Peyer's patch (tissue), 4 donors: ENCODE results near the gene POU6F1. TPM values are rescaled to one million over a fixed set of nuclear protein-coding genes. Genes with fewer than 3 reads are reported as not detected.

Source experiments
- DNase-seq, 3 donors: peaks; one replicate each; pipeline ENCODE4 v3.0.0-alpha.2; 2017 to 2019
- H3K27ac ChIP-seq, 4 donors: fragments of 200-600 bp; sonication (generic); one replicate each; pipeline ENCODE4 v1.5.1; 2016 to 2019
- H3K27me3 ChIP-seq, 2 donors: fragments of 200-600 bp; sonication (generic); one replicate each; pipeline ENCODE4 v1.5.1; 2019
- H3K36me3 ChIP-seq, 3 donors: fragments of 200-600 bp; sonication (generic); one replicate each; pipeline ENCODE4 v1.5.1; 2016 to 2019
- H3K4me1 ChIP-seq, 4 donors: fragments of 200-600 bp; sonication (generic); one replicate each; pipeline ENCODE4 v1.5.1; 2016 to 2019
- H3K4me3 ChIP-seq, 4 donors: fragments of 200-600 bp; sonication (generic); 1 replicate in 3 of 4; 2 replicates in 1 of 4; pipeline ENCODE4 v1.5.1; 2016 to 2019; ENCODE audit warnings: mild to moderate bottlenecking in 1 of 4
- H3K9me3 ChIP-seq, 4 donors: fragments of 200-600 bp; sonication (generic); one replicate each; pipeline ENCODE4 v1.5.1; 2016 to 2019; ENCODE audit warnings: mild to moderate bottlenecking in 1 of 4
- CTCF ChIP-seq, 6 experiments: fragments of 450-650 bp in 4 of 6; fragments of 200-600 bp in 2 of 6; sonication (generic) in 1 of 6; IDR thresholded peaks; one replicate each; pipeline ENCODE4 v1.5.1; 2017 to 2019; ENCODE audit warnings: antibody characterized with exemption in 6 of 6, mild to moderate bottlenecking in 3 of 6, moderate library complexity in 1 of 6
- POLR2A ChIP-seq, 2 donors: fragments of 450-650 bp; IDR thresholded peaks; one replicate each; pipeline ENCODE4 v1.5.1; 2017; ENCODE audit warnings: antibody characterized with exemption in 2 of 2, mild to moderate bottlenecking in 2 of 2, moderate library complexity in 2 of 2
- total RNA-seq, 4 donors: library from RNA; depleted of rRNA; stranded (reverse); fragments of >200 nt; gene quantifications; one replicate each; pipeline ENCODE4 v1.1.0, GENCODE V29; 2016

The POU6F1 gene
- total RNA-seq, 4 donors from 2014 or later = 1.4 to 19.8 (median 6.6) TPM

- Histone ChIP-seq H3K9me3 (no peaks in the 10 kb centered on the region), H3K4me3 (peak overlapping the region; percentile 72 to 99 (median 87))
- TF ChIP-seq CTCF (IDR thresholded peaks at IDR 0.05) = peak in 3 of 6 experiments; percentile 16 to 19 (median 18)
- no peak for TF ChIP-seq POLR2A (IDR thresholded peaks at IDR 0.05)
Observed at GRCh38 chr12:51218607-51219161, 822 bp upstream of the POU6F1 start.

GRCh38 chr12:51217133-51217967 is 512 bp downstream of the POU6F1 start:
- Histone ChIP-seq H3K27me3 (no peaks in the 10 kb centered on the region), H3K4me1 (peaks cover 0 to 11% (median 5%) of the 10 kb centered on the region in 4 donors), H3K9me3 (no peaks in the 10 kb centered on the region), H3K36me3 (no peaks in the 10 kb centered on the region), H3K27ac (peak overlapping the region; percentile 94 to 97 (median 96)), H3K4me3 (peak overlapping the region; percentile 72 to 99 (median 87))
- no peak for TF ChIP-seq POLR2A (IDR thresholded peaks at IDR 0.05)
- peak in 4 of 6 experiments; percentile 15 to 30 (median 26) for TF ChIP-seq CTCF (IDR thresholded peaks at IDR 0.05)
- DNase-seq = peak; percentile 68 to 81 (median 73)

More at GRCh38 chr12:51218607-51219161, 822 bp upstream of the POU6F1 start:
- peaks cover 0 to 11% (median 5%) of the 10 kb centered on the region in 4 donors for H3K4me1 ChIP-seq
- H3K36me3 ChIP-seq = no peaks in the 10 kb centered on the region
- DNase-seq = no peak
- no peaks in the 10 kb centered on the region for H3K27me3 ChIP-seq
- H3K27ac ChIP-seq = peak overlapping the region; percentile 94 to 97 (median 96)

GRCh38 chr12:51216642-51217041 is 1.2 kb downstream of the POU6F1 start:
- Histone ChIP-seq H3K27ac (peak overlapping the region; percentile 94 to 97 (median 96)), H3K9me3 (no peaks in the 10 kb centered on the region), H3K27me3 (no peaks in the 10 kb centered on the region), H3K4me1 (peaks cover 0 to 11% (median 5%) of the 10 kb centered on the region in 4 donors), H3K4me3 (peak overlapping the region; percentile 72 to 99 (median 87)), H3K36me3 (no peaks in the 10 kb centered on the region)
- TF ChIP-seq POLR2A (IDR thresholded peaks at IDR 0.05) = no peak
- TF ChIP-seq CTCF (IDR thresholded peaks at IDR 0.05) = no peak
- no peak for DNase-seq

- DNase-seq = no peak
- Histone ChIP-seq H3K27ac (no peak overlapping the region), H3K4me1 (peaks cover 0 to 11% (median 5%) of the 10 kb centered on the region in 4 donors), H3K4me3 (no peak overlapping the region), H3K9me3 (no peaks in the 10 kb centered on the region), H3K36me3 (no peaks in the 10 kb centered on the region), H3K27me3 (no peaks in the 10 kb centered on the region)
- TF ChIP-seq CTCF (IDR thresholded peaks at IDR 0.05) (no peak), POLR2A (IDR thresholded peaks at IDR 0.05) (no peak)
Observed at GRCh38 chr12:51214895-51215294, 3.0 kb downstream of the POU6F1 start.

- no peaks in the 10 kb centered on the region for H3K9me3 ChIP-seq
- H3K4me1 ChIP-seq = no peaks in the 10 kb centered on the region
- no peaks in the 10 kb centered on the region for H3K27me3 ChIP-seq
- TF ChIP-seq POLR2A (IDR thresholded peaks at IDR 0.05) (no peak), CTCF (IDR thresholded peaks at IDR 0.05) (no peak)
- no peak overlapping the region for H3K27ac ChIP-seq
- no peak for DNase-seq
- no peak overlapping the region for H3K4me3 ChIP-seq
- no peaks in the 10 kb centered on the region for H3K36me3 ChIP-seq
Observed at GRCh38 chr12:51210690-51211395, 7.0 kb downstream of the POU6F1 start.
